ENCODE measurements around the gene TBL1XR1. TPM values are rescaled to one million over a fixed set of nuclear protein-coding genes. Genes with fewer than 3 reads are reported as not detected.

Gene TBL1XR1
- 170 and 181 TPM in 2 replicates for total RNA-seq (2012; rRNA removed)
- 25.2 and 29.3 TPM in 2 replicates for polyA plus RNA-seq (2012; rRNA removed)
- polyA plus RNA-seq (2012; cell fraction: cytosol; rRNA removed), result 6.6 and 8.7 TPM in 2 replicates
- 7.5 and 56.1 TPM in 2 replicates for polyA plus RNA-seq (2012; cell fraction: nucleus; rRNA removed; ENCODE audit: low replicate concordance)
- Bru-seq, nascent RNA, result percentile 97 among the genes with signal in this experiment
- BruChase-seq, experiment 1, labeled RNA remaining after a 6-hour chase, result percentile 97 among the genes with signal in this experiment
- percentile 97 among the genes with signal in this experiment for BruChase-seq, experiment 2, labeled RNA remaining after a 2-hour chase
- long read RNA-seq, full-length matches to known transcripts, result 24 of 71 reads
- long read RNA-seq, partial matches to known transcripts, result 11 of 71 reads
- long read RNA-seq, other reads (novel, unspliced or antisense), result 36 of 71 reads

DNA sequence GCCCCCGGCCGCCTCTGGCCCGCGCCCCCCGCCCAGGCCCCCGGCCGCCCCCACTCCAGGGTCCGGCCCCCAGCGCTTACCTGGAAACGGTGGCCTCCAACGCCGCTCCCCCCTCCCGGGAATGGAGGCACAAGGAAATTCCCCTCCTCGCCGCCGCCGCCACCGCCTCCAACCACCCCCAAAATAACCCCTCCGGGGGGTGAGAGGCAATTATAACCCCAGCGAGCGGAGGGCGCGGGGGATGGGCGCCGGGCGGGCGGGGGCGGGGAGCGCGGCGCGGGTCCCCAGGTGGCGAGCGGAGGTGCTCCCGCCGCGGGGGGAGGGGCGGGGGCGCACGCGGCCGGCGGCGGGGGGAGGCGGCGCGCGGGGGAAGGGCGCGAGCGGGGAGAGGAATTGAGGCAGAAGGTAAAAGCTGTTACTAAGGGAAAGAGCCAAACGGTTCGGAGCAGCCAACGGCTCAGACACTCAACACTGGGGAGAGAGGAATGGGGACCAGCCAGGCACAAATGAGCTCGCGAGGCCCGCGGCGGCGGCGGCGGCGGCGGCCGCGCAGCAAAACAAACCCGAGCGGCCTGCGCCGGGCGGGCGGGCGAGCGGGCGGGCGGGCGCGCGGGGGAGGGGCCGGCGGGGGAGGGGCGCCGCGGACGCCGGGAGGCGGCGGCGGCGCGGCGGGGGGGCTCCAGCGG is at the start of gene TBL1XR1:
Gene TBL1XR1 (minus strand): TSS at position 442 of the 686 bp plus-strand sequence. CDS start 132,505 bp downstream, outside the sequence.
- peaks cover 10% of the 10 kb centered on the region for H3K4me1 ChIP-seq (ENCODE audit: control insufficient read depth, insufficient read depth, low read length)
- WGBS, 2 experiments (ENCODE audit: extremely low coverage in 2 of 2, insufficient read length in 1 of 2), result 1% methylated on average over 13 of the region's 93 CpGs; no CpG with 5 or more reads in 1 of the 2 experiments
- TF ChIP-seq USF2 (IDR thresholded peaks at IDR 0.05; ENCODE audit: low read depth, low read length) (no peak), FOS (IDR thresholded peaks at IDR 0.05; ENCODE audit: low read depth, low read length) (no peak), BHLHE40 (IDR thresholded peaks at IDR 0.05; ENCODE audit: low read depth, low read length) (no peak), RFX5 (IDR thresholded peaks at IDR 0.05; ENCODE audit: low read depth, low read length) (no peak), POLR2A (IDR thresholded peaks at IDR 0.05; ENCODE audit: low read depth, low read length) (no peak), RCOR1 (IDR thresholded peaks at IDR 0.05; ENCODE audit: insufficient replicate concordance, low read length) (no peak), CHD1 (IDR thresholded peaks at IDR 0.05; ENCODE audit: low read depth, low read length) (no peak), CEBPB (IDR thresholded peaks at IDR 0.05; ENCODE audit: low read depth, low read length) (no peak), MXI1 (IDR thresholded peaks at IDR 0.05; ENCODE audit: borderline replicate concordance, low read depth, low read length) (no peak), SMC3 (IDR thresholded peaks at IDR 0.05; ENCODE audit: low read depth, low read length) (peak; percentile 33), ELK1 (IDR thresholded peaks at IDR 0.05; ENCODE audit: borderline replicate concordance, low read depth, low read length) (no peak)
- TF ChIP-seq, protein P1, sequence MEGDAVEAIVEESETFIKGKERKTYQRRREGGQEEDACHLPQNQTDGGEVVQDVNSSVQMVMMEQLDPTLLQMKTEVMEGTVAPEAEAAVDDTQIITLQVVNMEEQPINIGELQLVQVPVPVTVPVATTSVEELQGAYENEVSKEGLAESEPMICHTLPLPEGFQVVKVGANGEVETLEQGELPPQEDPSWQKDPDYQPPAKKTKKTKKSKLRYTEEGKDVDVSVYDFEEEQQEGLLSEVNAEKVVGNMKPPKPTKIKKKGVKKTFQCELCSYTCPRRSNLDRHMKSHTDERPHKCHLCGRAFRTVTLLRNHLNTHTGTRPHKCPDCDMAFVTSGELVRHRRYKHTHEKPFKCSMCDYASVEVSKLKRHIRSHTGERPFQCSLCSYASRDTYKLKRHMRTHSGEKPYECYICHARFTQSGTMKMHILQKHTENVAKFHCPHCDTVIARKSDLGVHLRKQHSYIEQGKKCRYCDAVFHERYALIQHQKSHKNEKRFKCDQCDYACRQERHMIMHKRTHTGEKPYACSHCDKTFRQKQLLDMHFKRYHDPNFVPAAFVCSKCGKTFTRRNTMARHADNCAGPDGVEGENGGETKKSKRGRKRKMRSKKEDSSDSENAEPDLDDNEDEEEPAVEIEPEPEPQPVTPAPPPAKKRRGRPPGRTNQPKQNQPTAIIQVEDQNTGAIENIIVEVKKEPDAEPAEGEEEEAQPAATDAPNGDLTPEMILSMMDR (conservative IDR thresholded peaks at IDR 0.05; ENCODE audit: low read depth, low read length), result no peak

More for the DNA sequence above, at the start of gene TBL1XR1:
- Histone ChIP-seq H3K9me1 (ENCODE audit: insufficient read depth, low read length) (peaks cover 3% of the 10 kb centered on the region), H4K5ac (ENCODE audit: low read depth, low read length) (peak within 1 kb of the TSS; percentile 99), H3K23ac (ENCODE audit: low read depth, low read length) (peak within 1 kb of the TSS; percentile 85), H3K27ac (ENCODE audit: insufficient read depth, low read length) (peak within 1 kb of the TSS; percentile 100), H2BK120ac (ENCODE audit: low read depth, low read length) (peak within 1 kb of the TSS; percentile 94), H3K9me3 (ENCODE audit: control insufficient read depth, insufficient read depth, low read length) (no peaks in the 10 kb centered on the region), H3K9ac (ENCODE audit: low read depth, low read length) (peak within 1 kb of the TSS; percentile 100), H2AFZ (replicated peaks; ENCODE audit: low read length, poor library complexity) (peak within 1 kb of the TSS; percentile 88), H2BK5ac (ENCODE audit: low read depth, low read length, poor library complexity, severe bottlenecking) (peak within 1 kb of the TSS; percentile 96), H3K56ac (ENCODE audit: extremely low read depth, insufficient read depth, low read length) (peak within 1 kb of the TSS; percentile 97), H3K79me1 (ENCODE audit: low read depth in 1 of 2, low read length in 2 of 2) (peaks cover 3 to 13% of the 10 kb centered on the region in 2 experiments; a peak in 2 of 4 replicates), H2AK5ac (ENCODE audit: low read depth, low read length) (peak within 1 kb of the TSS; percentile 66), H4K91ac (ENCODE audit: insufficient read depth, low read depth, low read length) (peak within 1 kb of the TSS; percentile 93), H3K18ac (ENCODE audit: low read depth, low read length) (peak within 1 kb of the TSS; percentile 98), H3K14ac (replicated peaks; ENCODE audit: low read depth, low read length) (peak within 1 kb of the TSS; percentile 93), H3K36me3 (ENCODE audit: control insufficient read depth, insufficient read depth, low read length) (no peaks in the 10 kb centered on the region), H2AK9ac (replicated peaks; ENCODE audit: low read depth, low read length, poor library complexity) (peak within 1 kb of the TSS; percentile 87), H4K20me1 (ENCODE audit: insufficient read depth, low read length) (peaks cover 25% of the 10 kb centered on the region; the same call in 1 of the 2 replicates), H3K4me2 (ENCODE audit: low read depth, low read length) (peak within 1 kb of the TSS; percentile 99), H3K4ac (ENCODE audit: low read depth, low read length) (peak within 1 kb of the TSS; percentile 99), H3K27me3 (ENCODE audit: control insufficient read depth, insufficient read depth, low read length) (no peaks in the 10 kb centered on the region), H3K4me3 (ENCODE audit: insufficient read depth, low read depth, low read length) (peak within 1 kb of the TSS; percentile 96), H2BK15ac (ENCODE audit: low read depth, low read length) (peak within 1 kb of the TSS; percentile 86; the same call in 2 of the 3 replicates), H4K8ac (ENCODE audit: low read depth in 2 of 2, low read length in 2 of 2) (peak within 1 kb of the TSS; percentile 62 to 90), H2BK20ac (ENCODE audit: low read depth, low read length) (peak within 1 kb of the TSS; percentile 75)
- CTCF ChIA-PET, result no interaction called here
- DNase-seq (peak; percentile 94), ATAC-seq (ENCODE audit: low read depth) (peak; percentile 77)
- in situ Hi-C loops (cut with MboI; ENCODE audit: low sequenced_read_pairs) (loop anchor here (5.0 kb wide), 2 partner anchors 165 to 270 kb away; no protein-coding TSS in a partner anchor), intact Hi-C loops (cut with micrococcal nuclease) (loop anchor here (1.0 to 10.0 kb wide), 9 partner anchors 163 to 1188 kb away; no protein-coding TSS in a partner anchor), dilution Hi-C loops (cut with HindIII; ENCODE audit: low sequenced_read_pairs, unreplicated experiment) (no loop called here)
- BruUV-seq (replicated peaks), result no TSS peak
- POLR2A ChIA-PET (ENCODE audit: unreplicated experiment), result interaction anchor here (0.6 to 1.0 kb wide), 2 partner anchors 161 to 584 kb away, joined by 3 read pairs; no protein-coding TSS in a partner anchor

Measured in IMR-90 (cell line).